ENCODE results near the gene ZNF32. TPM values are rescaled to one million over a fixed set of nuclear protein-coding genes. Genes with fewer than 3 reads are reported as not detected.
A peak's percentile ranks its signal among the peaks of the same experiment; 100 is the strongest.

The ZNF32 gene
- 48.8 and 49.9 TPM in 2 replicates for total RNA-seq
- long read RNA-seq, transcript ZNF32-201 (3 exons, 1,137 nt) = major isoform, 98 of 147 reads
- long read RNA-seq, partial matches to known transcripts = 9 of 147 reads
- long read RNA-seq, other reads (novel, unspliced or antisense) = 37 of 147 reads

DNA sequence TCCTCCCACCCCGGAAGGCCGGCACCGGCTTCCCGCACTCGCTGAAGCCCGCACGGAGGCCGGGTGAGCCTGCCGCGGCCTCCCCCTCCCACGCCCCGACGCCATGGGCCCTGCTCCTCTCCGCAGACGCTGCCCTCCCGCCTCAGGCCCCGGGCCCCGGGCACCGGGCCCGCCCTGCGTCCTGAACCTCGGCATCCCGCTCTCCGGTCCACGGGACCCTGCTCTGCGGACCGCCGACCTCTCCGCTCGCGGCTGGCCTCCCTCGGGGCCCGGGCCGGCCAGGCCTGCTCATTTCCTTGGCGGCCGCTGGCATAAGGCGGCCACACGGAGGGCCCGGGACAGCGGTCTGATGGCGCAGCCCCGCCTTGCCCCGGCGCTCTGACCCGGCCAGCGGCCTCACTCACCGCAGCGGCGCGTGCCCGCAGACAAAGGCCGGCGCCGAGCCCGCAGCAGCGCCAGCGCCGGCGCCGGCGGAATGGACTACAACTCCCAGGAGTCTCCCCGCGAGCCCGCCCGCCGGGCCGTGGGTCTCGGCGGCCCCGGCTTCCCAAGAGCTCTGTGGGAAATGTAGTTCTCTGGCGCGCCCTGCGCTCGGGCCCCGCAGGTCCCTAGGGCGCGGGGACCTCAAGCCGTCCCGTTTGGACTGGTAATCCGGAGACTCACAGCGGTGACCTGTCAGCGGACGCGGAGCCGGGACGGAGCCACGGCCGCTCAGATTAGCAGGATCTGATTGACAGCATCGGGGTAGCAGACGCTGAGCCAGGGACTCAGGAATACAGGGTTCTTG is at the start of gene ZNF32:
Gene ZNF32, minus strand, starts transcription at position 484 of the 787 bp plus-strand sequence. CDS start 2,748 bp downstream, outside the sequence.
- peaks cover 10% of the 10 kb centered on the region for H3K4me1 Mint-ChIP-seq (ENCODE audit: unreplicated experiment)
- peak within 1 kb of the TSS; percentile 91 for H3K27ac Mint-ChIP-seq (ENCODE audit: unreplicated experiment)
- TF ChIP-seq, protein P1, sequence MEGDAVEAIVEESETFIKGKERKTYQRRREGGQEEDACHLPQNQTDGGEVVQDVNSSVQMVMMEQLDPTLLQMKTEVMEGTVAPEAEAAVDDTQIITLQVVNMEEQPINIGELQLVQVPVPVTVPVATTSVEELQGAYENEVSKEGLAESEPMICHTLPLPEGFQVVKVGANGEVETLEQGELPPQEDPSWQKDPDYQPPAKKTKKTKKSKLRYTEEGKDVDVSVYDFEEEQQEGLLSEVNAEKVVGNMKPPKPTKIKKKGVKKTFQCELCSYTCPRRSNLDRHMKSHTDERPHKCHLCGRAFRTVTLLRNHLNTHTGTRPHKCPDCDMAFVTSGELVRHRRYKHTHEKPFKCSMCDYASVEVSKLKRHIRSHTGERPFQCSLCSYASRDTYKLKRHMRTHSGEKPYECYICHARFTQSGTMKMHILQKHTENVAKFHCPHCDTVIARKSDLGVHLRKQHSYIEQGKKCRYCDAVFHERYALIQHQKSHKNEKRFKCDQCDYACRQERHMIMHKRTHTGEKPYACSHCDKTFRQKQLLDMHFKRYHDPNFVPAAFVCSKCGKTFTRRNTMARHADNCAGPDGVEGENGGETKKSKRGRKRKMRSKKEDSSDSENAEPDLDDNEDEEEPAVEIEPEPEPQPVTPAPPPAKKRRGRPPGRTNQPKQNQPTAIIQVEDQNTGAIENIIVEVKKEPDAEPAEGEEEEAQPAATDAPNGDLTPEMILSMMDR (IDR thresholded peaks at IDR 0.05) = no peak
- DNase-seq (ENCODE audit: extremely low spot score, unreplicated experiment) = peak; percentile 93
- H3K36me3 Mint-ChIP-seq (ENCODE audit: unreplicated experiment) = peaks cover 42% of the 10 kb centered on the region
- H3K27me3 Mint-ChIP-seq (ENCODE audit: unreplicated experiment) = no peaks in the 10 kb centered on the region
- peak within 1 kb of the TSS; percentile 87 for H3K4me3 Mint-ChIP-seq (ENCODE audit: unreplicated experiment)
- H3K9me3 Mint-ChIP-seq (ENCODE audit: unreplicated experiment) = peaks cover 22% of the 10 kb centered on the region

DNA sequence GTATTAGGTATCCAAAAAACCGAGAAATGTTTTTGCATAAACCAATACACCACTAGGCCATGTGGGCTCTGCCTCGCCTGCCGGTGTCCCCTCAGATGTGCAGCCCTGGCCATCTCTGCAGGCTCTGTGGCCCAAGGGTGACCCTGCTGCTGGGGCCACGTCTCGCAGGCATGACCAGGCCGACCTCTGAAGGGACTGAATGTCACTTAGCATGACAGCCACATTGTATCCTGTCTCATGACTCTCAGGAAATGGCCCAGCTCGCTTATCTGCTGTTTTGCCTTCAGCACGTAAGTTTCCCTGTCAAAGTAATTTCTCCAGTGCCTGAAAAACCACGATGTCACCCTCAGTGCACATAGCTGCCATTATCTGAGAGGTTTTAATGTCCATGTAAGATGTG is 49.5 kb upstream of the ZNF32 start:
- Mint-ChIP-seq H3K27me3 (ENCODE audit: unreplicated experiment) (no peaks in the 10 kb centered on the region), H3K36me3 (ENCODE audit: unreplicated experiment) (no peaks in the 10 kb centered on the region), H3K9me3 (ENCODE audit: unreplicated experiment) (no peaks in the 10 kb centered on the region), H3K27ac (ENCODE audit: unreplicated experiment) (no peak overlapping the region), H3K4me1 (ENCODE audit: unreplicated experiment) (no peaks in the 10 kb centered on the region), H3K4me3 (ENCODE audit: unreplicated experiment) (no peak overlapping the region)
- DNase-seq (ENCODE audit: extremely low spot score, unreplicated experiment) = no peak
- TF ChIP-seq, protein P1 (IDR thresholded peaks at IDR 0.05) = no peak

DNA sequence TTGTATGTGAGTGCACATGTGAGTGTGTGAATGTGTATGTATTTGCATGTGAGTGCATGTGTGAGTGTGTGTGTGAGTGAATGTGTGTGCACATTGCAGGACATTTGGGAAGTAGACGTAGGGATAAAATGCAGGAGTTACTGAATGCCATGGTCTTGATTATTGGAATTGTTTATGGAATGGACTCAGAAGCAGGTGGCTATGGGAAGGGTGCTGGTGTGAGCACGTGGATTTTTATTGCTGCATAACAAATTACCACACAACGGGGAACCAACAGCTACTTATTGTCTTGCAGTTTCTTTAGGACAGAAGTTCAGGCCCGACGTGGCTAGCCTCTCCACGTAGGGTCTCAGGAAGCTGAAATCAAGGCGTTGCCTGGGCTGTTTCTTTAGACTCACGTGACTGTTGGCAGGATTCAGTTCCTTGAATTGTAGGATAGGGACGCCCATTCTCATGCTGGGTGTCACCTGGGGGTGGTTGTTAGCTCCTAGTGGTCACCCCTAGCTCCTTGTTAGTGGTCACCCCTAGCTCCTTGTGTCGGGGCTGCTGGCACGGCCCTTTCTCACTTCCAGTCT is 48.3 kb upstream of the ZNF32 start:
- H3K27ac Mint-ChIP-seq (ENCODE audit: unreplicated experiment) = no peak overlapping the region
- no peaks in the 10 kb centered on the region for H3K4me1 Mint-ChIP-seq (ENCODE audit: unreplicated experiment)
- no peaks in the 10 kb centered on the region for H3K9me3 Mint-ChIP-seq (ENCODE audit: unreplicated experiment)
- no peak for DNase-seq (ENCODE audit: extremely low spot score, unreplicated experiment)
- H3K4me3 Mint-ChIP-seq (ENCODE audit: unreplicated experiment) = no peak overlapping the region
- no peaks in the 10 kb centered on the region for H3K36me3 Mint-ChIP-seq (ENCODE audit: unreplicated experiment)
- TF ChIP-seq, protein P1 (IDR thresholded peaks at IDR 0.05) = no peak
- H3K27me3 Mint-ChIP-seq (ENCODE audit: unreplicated experiment) = peaks cover 8% of the 10 kb centered on the region

- no peaks in the 10 kb centered on the region for H3K36me3 Mint-ChIP-seq (ENCODE audit: unreplicated experiment)
- H3K9me3 Mint-ChIP-seq (ENCODE audit: unreplicated experiment) = no peaks in the 10 kb centered on the region
- H3K4me1 Mint-ChIP-seq (ENCODE audit: unreplicated experiment) = peaks cover 6% of the 10 kb centered on the region
- DNase-seq (ENCODE audit: extremely low spot score, unreplicated experiment) = no peak
- no peak overlapping the region for H3K4me3 Mint-ChIP-seq (ENCODE audit: unreplicated experiment)
- H3K27ac Mint-ChIP-seq (ENCODE audit: unreplicated experiment) = no peak overlapping the region
- peaks cover 8% of the 10 kb centered on the region for H3K27me3 Mint-ChIP-seq (ENCODE audit: unreplicated experiment)
- TF ChIP-seq, protein P1 (IDR thresholded peaks at IDR 0.05) = no peak
These were observed 47.0 kb upstream of the ZNF32 start for GRCh38 chr10:43695730-43696129.

GRCh38 chr10:43695321-43695720 is 46.6 kb upstream of the ZNF32 start:
- no peak for DNase-seq (ENCODE audit: extremely low spot score, unreplicated experiment)
- H3K9me3 Mint-ChIP-seq (ENCODE audit: unreplicated experiment) = no peaks in the 10 kb centered on the region
- TF ChIP-seq, protein P1 (IDR thresholded peaks at IDR 0.05) = no peak
- peaks cover 8% of the 10 kb centered on the region for H3K27me3 Mint-ChIP-seq (ENCODE audit: unreplicated experiment)
- no peak overlapping the region for H3K4me3 Mint-ChIP-seq (ENCODE audit: unreplicated experiment)
- no peaks in the 10 kb centered on the region for H3K36me3 Mint-ChIP-seq (ENCODE audit: unreplicated experiment)
- peaks cover 6% of the 10 kb centered on the region for H3K4me1 Mint-ChIP-seq (ENCODE audit: unreplicated experiment)
- no peak overlapping the region for H3K27ac Mint-ChIP-seq (ENCODE audit: unreplicated experiment)

All from osteocyte (in vitro differentiated cells).